ENCODE results near the gene TRIO.

DNA sequence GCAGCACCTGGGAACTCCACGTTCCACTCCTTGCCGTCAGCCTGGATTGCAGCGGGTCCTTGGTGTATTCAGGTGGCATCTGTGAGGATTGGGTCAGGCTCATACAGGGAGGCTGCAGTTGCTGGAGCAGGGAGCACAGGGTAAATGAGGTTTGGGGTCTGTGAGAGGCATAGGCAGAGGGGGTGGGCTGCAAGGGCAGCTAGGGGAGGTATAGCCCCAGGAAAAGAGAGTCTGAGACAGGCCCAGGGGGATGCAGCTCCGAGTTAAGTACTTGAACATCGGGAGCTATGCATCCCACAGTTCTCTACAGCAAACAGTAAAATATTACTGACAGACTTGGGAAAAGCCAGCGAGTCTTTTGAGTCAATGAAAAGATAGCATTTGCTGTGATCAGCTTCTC lies 101.6 kb downstream of the TRIO start:
- TF ChIP-seq, protein P1, sequence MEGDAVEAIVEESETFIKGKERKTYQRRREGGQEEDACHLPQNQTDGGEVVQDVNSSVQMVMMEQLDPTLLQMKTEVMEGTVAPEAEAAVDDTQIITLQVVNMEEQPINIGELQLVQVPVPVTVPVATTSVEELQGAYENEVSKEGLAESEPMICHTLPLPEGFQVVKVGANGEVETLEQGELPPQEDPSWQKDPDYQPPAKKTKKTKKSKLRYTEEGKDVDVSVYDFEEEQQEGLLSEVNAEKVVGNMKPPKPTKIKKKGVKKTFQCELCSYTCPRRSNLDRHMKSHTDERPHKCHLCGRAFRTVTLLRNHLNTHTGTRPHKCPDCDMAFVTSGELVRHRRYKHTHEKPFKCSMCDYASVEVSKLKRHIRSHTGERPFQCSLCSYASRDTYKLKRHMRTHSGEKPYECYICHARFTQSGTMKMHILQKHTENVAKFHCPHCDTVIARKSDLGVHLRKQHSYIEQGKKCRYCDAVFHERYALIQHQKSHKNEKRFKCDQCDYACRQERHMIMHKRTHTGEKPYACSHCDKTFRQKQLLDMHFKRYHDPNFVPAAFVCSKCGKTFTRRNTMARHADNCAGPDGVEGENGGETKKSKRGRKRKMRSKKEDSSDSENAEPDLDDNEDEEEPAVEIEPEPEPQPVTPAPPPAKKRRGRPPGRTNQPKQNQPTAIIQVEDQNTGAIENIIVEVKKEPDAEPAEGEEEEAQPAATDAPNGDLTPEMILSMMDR (IDR thresholded peaks at IDR 0.05), result no peak
- TF ChIP-seq POLR2AphosphoS5 (IDR thresholded peaks at IDR 0.05), result no peak
